Prostate gland (tissue), 2 donors: ENCODE data around the gene NEDD8. TPM values are rescaled to one million over a fixed set of nuclear protein-coding genes. Genes with fewer than 3 reads are reported as not detected.

Experiments
- DNase-seq: peaks from one replicate; pipeline ENCODE4 v3.0.0-alpha.2; 2019; ENCODE audit warnings: low spot score
- H3K27ac ChIP-seq, 2 donors: fragments of 200-600 bp; sonication (generic); 2 replicates each; pipeline ENCODE4 v1.5.1; 2017 to 2019
- H3K27me3 ChIP-seq: fragments of 200-600 bp; sonication (generic); replicated peaks from 2 replicates; pipeline ENCODE4 v1.5.1; 2019; ENCODE audit not compliant: insufficient read depth
- H3K36me3 ChIP-seq, 2 donors: fragments of 200-600 bp; sonication (generic); 1 replicate in 1 of 2; 2 replicates in 1 of 2; pipeline versions ENCODE4 v1.5.1 to v1.8.1; 2017 to 2019
- H3K4me1 ChIP-seq: fragments of 200-600 bp; sonication (generic); replicated peaks from 2 replicates; pipeline ENCODE4 v1.5.1; 2019
- H3K4me3 ChIP-seq, 2 donors: fragments of 200-600 bp; sonication (generic); 2 replicates each; pipeline ENCODE4 v1.5.1; 2017 to 2019
- H3K9me3 ChIP-seq: fragments of 200-600 bp; sonication (generic); 2 replicates; pipeline ENCODE4 v1.5.1; 2017
- CTCF ChIP-seq, 4 experiments: fragments of 200-600 bp in 2 of 4; fragments of 450-650 bp in 2 of 4; sonication (generic) in 2 of 4; IDR thresholded peaks; 1 replicate in 3 of 4; 2 replicates in 1 of 4; pipeline ENCODE4 v1.5.1; 2016 to 2019; ENCODE audit warnings: antibody characterized with exemption in 4 of 4, mild to moderate bottlenecking in 2 of 4, moderate library complexity in 2 of 4
- POLR2A ChIP-seq: fragments of 450-650 bp; IDR thresholded peaks from one replicate; pipeline ENCODE4 v1.6.1; 2016; ENCODE audit warnings: antibody characterized with exemption, mild to moderate bottlenecking
- POLR2AphosphoS5 ChIP-seq: sonication (generic); formaldehyde crosslinking; IDR thresholded peaks from one replicate; pipeline ENCODE4 v1.6.1; 2017; ENCODE audit warnings: antibody characterized with exemption
- WGBS: methylation state at CpG from one replicate; pipeline ENCODE4 v1.1.5; 2018; 5-methylcytosine and 5-hydroxymethylcytosine counted together
- intact Hi-C: fragments of 100-400 bp; cut with DNase I; formaldehyde crosslinking; loops from one replicate; pipeline ENCODE4 v1.14.2; 2022
- total RNA-seq, 2 donors: library from RNA; depleted of rRNA; stranded (reverse); fragments of >200 nt; gene quantifications; one replicate each; pipeline ENCODE4 v1.1.0, GENCODE V29; 2016

NEDD8 gene
- total RNA-seq, 2 donors from 2014 or later: 114 to 185 TPM

GRCh38 chr14:24243336-24243836 is 11.2 kb upstream of the NEDD8 start:
- H3K36me3 ChIP-seq: no peaks in the 10 kb centered on the region
- H3K27me3 ChIP-seq: no peaks in the 10 kb centered on the region
- intact Hi-C loops: loop anchor here (2.0 to 5.0 kb wide), 2 partner anchors 53 to 199 kb away; partner anchors contain the start of gene SDR39U1
- peak overlapping the region; percentile 99 for H3K27ac ChIP-seq
- no peaks in the 10 kb centered on the region for H3K9me3 ChIP-seq
- 56% methylated on average over 10 of the region's 10 CpGs for WGBS
- H3K4me3 ChIP-seq: peak overlapping the region; percentile 57 to 77
- peaks cover 19% of the 10 kb centered on the region for H3K4me1 ChIP-seq
- TF ChIP-seq POLR2A: no peak
- no peak for TF ChIP-seq POLR2AphosphoS5
- TF ChIP-seq CTCF (IDR thresholded peaks at IDR 0.05): no peak
- DNase-seq: no peak

GRCh38 chr14:24241829-24242443 is 9.8 kb upstream of the NEDD8 start:
- intact Hi-C loops: loop anchor here (2.0 to 5.0 kb wide), 2 partner anchors 55 to 200 kb away; partner anchors contain the start of gene SDR39U1
- H3K27ac ChIP-seq: peak overlapping the region; percentile 99
- TF ChIP-seq POLR2A (peak; percentile 49), CTCF (IDR thresholded peaks at IDR 0.05) (peak; percentile 70 to 92 (median 84)), POLR2AphosphoS5 (no peak)
- H3K4me1 ChIP-seq: peaks cover 19% of the 10 kb centered on the region
- DNase-seq: peak; percentile 93
- H3K9me3 ChIP-seq: no peaks in the 10 kb centered on the region
- no peaks in the 10 kb centered on the region for H3K27me3 ChIP-seq
- peaks cover 0 to 3% of the 10 kb centered on the region in 2 donors for H3K36me3 ChIP-seq
- H3K4me3 ChIP-seq: peak overlapping the region; percentile 57 to 77
- under 1% methylated on average over 39 of the region's 39 CpGs for WGBS

- intact Hi-C loops: loop anchor here (5.0 kb wide), 1 partner anchor 202 kb away; the partner anchor contains the start of gene SDR39U1
- Histone ChIP-seq H3K27me3 (no peaks in the 10 kb centered on the region), H3K4me1 (peaks cover 19% of the 10 kb centered on the region), H3K4me3 (no peak overlapping the region), H3K36me3 (peaks cover 3 to 6% of the 10 kb centered on the region in 2 donors), H3K9me3 (no peaks in the 10 kb centered on the region), H3K27ac (no peak overlapping the region)
- TF ChIP-seq CTCF (IDR thresholded peaks at IDR 0.05) (no peak), POLR2A (no peak), POLR2AphosphoS5 (no peak)
- 93% methylated on average over 9 of the region's 9 CpGs for WGBS
- no peak for DNase-seq
Observed at GRCh38 chr14:24240110-24240918, 8.1 kb upstream of the NEDD8 start.

- no peak overlapping the region for H3K27ac ChIP-seq
- WGBS: 90% methylated on average over 5 of the region's 5 CpGs
- peaks cover 22% of the 10 kb centered on the region for H3K4me1 ChIP-seq
Observed at GRCh38 chr14:24238527-24239037, 6.4 kb upstream of the NEDD8 start.

More at GRCh38 chr14:24238527-24239037, 6.4 kb upstream of the NEDD8 start:
- Histone ChIP-seq H3K4me3 (no peak overlapping the region), H3K27me3 (no peaks in the 10 kb centered on the region), H3K9me3 (no peaks in the 10 kb centered on the region), H3K36me3 (peaks cover 3 to 6% of the 10 kb centered on the region in 2 donors)
- intact Hi-C loops: no loop called here
- no peak for DNase-seq
- no peak for TF ChIP-seq POLR2AphosphoS5
- TF ChIP-seq POLR2A: no peak
- no peak for TF ChIP-seq CTCF (IDR thresholded peaks at IDR 0.05)
